GM12864 (cell line): ENCODE data around the gene KLF17.

ENCODE experiments used
- DNase-seq: peaks from one replicate; pipeline ENCODE4 v3.0.0-alpha.2; 2011; ENCODE audit warnings: low read depth
- H3K4me3 ChIP-seq: 2 replicates; pipeline ENCODE4 v1.5.1; 2011; ENCODE audit warnings: mild to moderate bottlenecking, low read depth, low read length, control low read depth
- TF ChIP-seq, protein P1 (sequence below): IDR thresholded peaks from 2 replicates; pipeline ENCODE4 v1.5.1; 2011; ENCODE audit warnings: low read depth, mild to moderate bottlenecking, moderate library complexity, low read length, control low read depth, inconsistent platforms; ENCODE audit errors: missing control alignments

The KLF17 gene

DNA sequence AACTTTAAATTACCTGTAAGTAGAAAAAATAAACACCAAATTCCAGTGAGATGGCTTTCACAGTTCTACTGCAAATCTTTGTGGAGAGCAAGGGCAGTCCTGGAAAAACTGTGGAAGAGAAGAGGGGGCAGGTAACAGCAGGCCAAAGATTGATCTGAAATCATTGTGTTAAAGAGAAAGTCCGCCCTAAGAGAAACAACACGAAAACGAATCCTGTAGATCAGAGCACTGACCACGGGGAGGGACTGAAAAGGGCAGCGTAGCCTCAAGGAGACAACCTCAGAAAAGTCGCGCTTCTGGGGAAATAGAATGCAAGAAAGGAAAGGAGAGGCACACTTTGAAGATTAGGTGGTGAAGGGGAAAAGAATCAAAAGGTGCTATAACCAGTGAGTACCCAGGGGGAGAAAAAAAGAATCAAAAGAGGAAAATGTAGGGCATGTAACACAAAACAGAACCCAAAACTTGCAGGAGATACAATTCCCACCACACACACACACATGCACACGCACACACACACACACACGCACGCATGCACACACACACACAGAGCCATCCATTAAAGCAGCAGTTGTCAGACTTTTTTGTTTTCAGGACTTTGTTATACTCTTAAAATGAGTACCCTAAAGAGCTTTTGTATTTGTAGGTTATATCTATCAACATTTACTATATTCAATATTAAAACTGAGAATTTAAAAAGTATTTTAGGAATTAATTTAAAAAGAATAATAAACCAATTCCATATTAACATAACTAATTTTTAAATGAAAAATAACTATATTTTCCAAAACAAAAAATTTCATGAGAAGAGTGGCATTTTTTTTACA lies 28.0 kb upstream of the KLF17 start:
- TF ChIP-seq, protein P1, sequence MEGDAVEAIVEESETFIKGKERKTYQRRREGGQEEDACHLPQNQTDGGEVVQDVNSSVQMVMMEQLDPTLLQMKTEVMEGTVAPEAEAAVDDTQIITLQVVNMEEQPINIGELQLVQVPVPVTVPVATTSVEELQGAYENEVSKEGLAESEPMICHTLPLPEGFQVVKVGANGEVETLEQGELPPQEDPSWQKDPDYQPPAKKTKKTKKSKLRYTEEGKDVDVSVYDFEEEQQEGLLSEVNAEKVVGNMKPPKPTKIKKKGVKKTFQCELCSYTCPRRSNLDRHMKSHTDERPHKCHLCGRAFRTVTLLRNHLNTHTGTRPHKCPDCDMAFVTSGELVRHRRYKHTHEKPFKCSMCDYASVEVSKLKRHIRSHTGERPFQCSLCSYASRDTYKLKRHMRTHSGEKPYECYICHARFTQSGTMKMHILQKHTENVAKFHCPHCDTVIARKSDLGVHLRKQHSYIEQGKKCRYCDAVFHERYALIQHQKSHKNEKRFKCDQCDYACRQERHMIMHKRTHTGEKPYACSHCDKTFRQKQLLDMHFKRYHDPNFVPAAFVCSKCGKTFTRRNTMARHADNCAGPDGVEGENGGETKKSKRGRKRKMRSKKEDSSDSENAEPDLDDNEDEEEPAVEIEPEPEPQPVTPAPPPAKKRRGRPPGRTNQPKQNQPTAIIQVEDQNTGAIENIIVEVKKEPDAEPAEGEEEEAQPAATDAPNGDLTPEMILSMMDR = no peak

DNA sequence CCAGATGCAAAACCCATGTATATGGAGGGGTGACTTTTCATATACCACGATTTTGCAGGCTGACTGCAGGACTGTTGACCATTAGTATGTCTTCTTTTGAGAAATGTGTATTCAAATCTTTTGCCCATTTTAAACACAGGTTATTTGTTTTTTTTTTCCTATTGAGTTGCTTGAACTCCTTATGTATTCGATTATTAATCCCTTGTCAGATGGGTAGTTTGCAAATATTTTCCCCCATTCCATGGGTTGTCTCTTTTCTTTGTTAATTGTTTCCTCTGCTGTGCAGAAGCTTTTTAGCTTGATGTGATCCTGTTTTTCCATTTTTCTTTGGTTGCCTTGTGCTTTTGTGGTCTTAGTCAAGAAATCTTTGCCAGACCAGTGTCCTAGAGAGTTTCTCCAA lies 24.6 kb upstream of the KLF17 start:
- no peak for DNase-seq
- TF ChIP-seq, protein P1 = no peak
- no peak overlapping the region for H3K4me3 ChIP-seq

More for the DNA sequence above, 28.0 kb upstream of the KLF17 start:
- DNase-seq = no peak
- no peak overlapping the region for H3K4me3 ChIP-seq

- H3K4me3 ChIP-seq = no peak overlapping the region
- DNase-seq = no peak
- TF ChIP-seq, protein P1 = no peak
These were observed 18.3 kb upstream of the KLF17 start for GRCh38 chr1:44100183-44100868.

GRCh38 chr1:44101328-44101727 lies 17.3 kb upstream of the KLF17 start:
- DNase-seq = no peak
- no peak overlapping the region for H3K4me3 ChIP-seq

DNA sequence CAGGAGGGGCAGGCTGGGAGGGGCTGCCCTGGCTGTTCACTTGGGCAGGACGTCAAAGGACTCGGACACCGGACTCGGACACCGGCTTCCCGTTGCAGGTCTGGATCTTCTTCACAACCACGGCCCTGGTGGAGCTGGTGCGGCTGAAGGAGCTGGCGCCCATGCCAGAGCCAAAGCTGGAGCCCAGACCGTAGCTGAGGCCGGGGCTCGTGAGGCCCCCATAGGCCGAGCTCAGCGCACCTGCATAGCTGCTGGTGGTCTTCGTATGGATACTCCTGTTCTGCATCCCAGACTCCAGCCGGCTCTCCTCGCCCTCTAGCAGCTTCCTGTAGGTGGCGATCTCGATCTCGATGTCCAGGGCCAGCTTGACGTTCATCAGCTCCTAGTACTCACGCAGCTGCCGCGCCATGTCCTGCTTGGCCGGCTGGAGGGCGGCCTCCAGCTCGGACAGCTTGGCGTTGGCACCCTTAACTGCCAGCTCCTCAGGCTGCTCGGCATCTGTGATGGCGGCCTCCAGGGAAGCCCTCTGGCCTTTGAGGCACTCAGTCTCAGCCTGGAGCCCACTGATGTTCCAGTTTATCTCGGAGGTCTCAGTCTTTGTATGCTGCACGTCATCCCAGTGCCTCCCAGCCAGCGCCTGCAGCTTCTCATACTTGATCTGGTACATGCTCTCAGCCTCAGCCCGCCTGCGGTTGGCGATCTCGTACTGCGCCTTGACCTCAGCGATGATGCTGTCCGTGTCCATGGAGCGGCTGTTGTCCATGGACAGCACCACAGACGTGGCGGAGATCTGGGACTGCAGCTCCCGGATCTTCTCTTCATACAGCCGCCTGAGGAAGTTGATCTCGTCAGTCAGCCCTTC lies 15.1 kb upstream of the KLF17 start:
- DNase-seq = no peak
- TF ChIP-seq, protein P1 = peak; percentile 25

More at GRCh38 chr1:44101328-44101727, 17.3 kb upstream of the KLF17 start:
- TF ChIP-seq, protein P1 = no peak

GRCh38 chr1:44105810-44106209 lies 12.8 kb upstream of the KLF17 start:
- DNase-seq = no peak
- no peak overlapping the region for H3K4me3 ChIP-seq
- TF ChIP-seq, protein P1 = no peak

More for the DNA sequence above, 15.1 kb upstream of the KLF17 start:
- no peak overlapping the region for H3K4me3 ChIP-seq
